Activated CD8-positive, alpha-beta memory T cell treated with anti-CD3 and anti-CD28 coated beads for 1 hour (primary cell): Measurements from ENCODE around the gene JAM2.
A peak's percentile ranks its signal among the peaks of the same experiment; 100 is the strongest.
"Not testable (repeated sequence)": the region's sequence is repeated elsewhere in the genome, so short reads cannot be mapped to it uniquely, and the experiment has no call there.

ENCODE experiments used
- DNase-seq, 2 donors: peaks; one replicate each; pipeline ENCODE4 v3.0.0-alpha.2; 2020; ENCODE audit warnings: low read depth in 1 of 2; ENCODE audit errors: extremely low read depth in 1 of 2

Gene JAM2

DNA sequence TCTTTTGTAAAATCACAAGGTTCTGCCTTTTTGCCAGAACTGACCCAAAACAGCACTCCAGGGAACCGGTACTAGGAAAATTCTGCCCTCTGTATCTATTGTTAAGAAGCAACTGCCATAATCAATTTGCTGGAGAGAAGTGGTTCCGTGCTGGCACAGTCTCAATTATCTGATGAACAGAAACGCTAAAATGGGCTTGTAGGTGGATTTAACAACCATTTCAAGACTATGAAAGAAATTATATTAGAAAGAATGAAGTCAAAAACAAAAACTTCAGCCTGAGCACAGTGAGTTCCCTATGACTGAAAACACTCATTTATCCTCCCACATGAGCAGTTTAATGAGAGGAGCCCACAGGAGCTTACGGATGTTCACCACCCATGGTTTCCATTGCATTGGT is 4.4 kb downstream of the JAM2 start:
- DNase-seq = no peak

DNA sequence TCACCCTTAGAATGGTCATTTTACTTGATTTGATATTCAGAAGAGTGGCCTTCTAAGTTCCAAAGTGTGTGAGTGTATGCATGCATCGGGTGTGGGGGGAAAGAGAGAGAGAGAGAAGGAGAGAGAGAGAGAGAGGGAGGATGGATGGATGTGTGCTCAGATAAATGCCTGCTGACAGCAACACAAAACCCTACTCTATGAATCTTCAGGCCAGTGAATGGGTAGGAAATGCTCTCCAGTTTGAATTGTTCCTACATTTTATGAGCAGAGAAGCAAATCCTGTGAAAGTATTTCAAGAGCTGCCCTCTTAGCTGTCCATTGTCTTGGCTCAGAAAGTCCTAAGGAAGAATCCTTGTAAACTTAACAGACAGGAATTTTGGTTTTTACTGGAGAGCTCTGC is 7.4 kb downstream of the JAM2 start:
- DNase-seq = no peak

DNA sequence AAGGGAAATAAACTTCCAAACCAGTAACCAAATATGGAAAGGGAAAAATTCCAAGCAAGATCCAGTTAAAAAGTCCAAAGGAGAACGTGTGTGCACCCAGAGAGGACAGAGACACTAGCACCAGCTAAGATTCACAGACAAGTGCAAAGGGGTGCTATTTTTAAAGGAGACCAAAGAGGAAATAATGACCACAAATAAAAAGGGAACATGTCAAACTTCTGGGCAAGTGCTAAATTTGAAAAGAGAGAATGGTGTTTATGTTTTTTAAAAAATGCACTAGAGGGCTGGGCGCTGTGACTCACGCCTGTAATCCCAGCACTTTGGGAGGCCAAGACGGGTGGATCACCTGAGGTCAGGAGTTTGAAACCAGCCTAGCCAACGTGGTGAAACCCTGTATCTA is 8.6 kb downstream of the JAM2 start:
- no peak for DNase-seq

DNA sequence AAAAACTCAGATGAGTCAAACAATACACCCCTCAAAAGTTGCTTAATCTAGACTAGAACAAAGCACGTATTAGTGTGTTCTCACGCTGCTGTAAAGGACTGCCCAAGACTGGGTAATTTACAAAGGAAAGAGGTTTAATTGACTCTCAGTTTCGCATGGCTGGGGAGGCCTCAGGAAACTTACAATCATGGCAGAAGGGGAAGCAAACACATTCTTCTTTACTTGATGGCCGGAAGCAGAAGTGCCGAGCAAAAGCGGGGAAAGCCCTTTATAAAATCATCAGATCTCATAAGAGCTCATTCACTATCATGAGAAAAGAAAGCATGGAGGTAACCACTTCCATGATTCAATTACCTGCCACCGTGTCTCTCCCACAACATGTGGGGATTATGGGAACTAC is 10.1 kb downstream of the JAM2 start:
- DNase-seq = no peak

DNA sequence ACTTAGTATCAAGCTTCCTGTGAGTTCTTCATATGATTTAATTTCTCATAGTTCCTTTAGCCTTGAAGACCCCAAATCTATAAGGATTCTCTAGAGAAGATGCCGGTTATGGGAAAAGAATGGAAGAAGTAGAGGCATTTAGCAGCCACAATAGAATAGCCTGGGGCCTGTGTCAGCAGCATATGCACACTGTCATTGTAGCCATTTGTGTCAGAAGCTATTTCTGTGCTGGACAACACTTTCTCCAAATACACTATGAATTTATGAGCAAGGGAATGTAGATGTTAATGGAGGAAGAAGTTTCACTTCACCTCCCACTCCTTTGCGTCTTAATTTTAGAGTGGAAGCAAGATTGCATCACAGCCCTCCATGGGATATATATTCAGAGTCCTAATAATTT is 17.4 kb downstream of the JAM2 start:
- no peak for DNase-seq

DNA sequence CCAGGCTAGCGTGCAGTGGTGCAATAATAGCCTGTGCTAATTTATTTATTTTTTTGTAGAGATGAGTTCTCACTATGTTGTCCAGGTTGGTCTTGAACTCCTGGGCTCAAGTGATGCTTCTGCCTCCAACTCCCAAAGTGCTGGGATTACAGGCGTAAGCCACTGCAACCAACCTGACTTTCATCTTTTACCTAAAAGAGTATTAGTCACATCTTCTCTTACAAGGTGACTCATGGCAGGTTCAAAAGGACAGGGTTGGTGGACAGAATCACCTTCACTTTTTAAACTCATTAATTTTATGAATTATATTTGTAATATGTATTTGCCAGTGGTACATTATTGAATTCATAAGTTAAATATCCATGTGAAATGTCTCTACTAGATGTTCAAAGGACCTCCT is 18.1 kb downstream of the JAM2 start:
- no peak for DNase-seq

DNA sequence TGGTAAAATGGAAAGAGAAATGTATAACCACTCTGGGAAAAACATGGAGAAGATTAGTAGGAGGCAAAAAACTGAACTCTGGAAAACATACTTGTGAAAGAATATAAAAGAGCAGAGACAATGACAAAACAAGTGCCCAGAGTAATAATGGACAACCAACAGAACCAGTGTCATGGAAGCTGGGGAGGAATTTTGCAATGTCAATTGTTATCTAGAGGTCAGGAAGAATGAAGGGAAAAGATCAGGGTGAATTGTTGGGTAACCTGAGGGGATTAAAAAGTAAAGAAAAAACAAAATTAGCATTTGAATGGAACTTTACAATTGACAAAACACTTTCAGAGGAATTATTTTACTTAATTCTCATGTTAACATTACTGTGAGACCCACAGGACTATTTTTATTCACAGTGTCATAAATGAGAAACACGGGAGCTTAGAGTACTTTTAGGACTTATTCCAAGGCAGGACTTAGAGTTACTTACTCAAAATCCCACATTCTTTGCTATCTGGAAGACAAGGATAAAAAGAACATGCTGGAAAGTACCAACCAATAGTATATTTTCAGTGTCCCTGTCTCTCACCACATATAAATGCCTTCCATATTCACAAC is 19.5 kb downstream of the JAM2 start:
- no peak for DNase-seq

DNA sequence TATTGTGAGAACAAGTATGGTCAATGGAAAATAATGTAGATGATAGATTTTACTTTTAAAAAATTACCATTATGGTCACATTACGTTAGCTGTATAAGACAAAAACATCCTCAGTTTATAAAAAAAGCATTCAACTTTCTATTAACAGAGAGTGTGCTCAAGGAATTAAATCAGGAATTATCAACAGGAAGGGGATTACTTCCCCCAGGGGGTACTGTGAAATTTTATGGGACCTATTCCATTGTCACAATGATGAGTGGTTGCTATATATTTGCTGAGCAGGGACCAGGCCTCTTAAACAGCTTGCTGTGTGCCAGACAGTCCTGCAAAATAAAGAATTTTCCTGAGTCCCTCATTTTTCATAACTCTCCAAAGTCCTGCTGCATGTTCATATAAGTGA is 21.2 kb downstream of the JAM2 start:
- DNase-seq = no peak

DNA sequence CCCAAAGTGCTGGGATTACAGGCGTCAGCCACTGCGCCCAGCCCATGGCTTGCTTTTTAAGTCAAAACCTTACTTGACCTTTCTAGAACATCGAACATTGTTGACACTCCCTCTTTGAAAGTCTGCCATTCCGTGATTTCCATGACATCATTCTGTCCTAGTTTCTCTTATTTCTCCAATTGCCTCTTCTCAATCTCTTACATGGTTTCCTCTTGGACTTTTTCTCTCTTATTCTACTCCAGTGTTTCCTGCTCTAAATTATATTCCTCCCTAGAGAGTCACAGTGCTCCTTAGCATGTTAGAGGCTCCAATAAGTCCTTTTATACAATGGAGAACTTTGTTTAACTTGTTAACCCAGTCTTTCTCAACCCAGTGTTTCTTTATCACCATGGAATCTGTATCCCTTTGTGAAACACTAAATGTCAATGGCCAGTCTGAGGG is 25.5 kb downstream of the JAM2 start:
- DNase-seq = no peak

DNA sequence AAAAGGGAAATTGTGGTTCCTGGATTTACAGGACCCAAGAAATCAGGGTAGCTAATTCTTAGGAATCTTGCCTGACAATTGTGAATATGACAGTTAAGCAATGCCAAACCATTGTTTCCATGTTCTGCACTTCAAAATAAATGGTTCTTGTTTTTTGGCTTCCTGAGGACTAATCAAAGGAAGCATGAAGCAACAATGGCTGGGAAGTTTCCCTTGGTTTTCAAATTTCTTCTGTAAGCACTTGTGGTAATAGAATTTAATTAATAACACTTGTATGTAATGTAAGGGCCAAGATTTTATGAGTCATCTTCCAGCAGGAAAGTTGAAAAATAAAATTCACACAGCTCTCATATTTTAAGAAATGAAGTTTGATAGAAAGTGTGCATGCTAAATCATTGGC is 31.7 kb downstream of the JAM2 start:
- no peak for DNase-seq

DNA sequence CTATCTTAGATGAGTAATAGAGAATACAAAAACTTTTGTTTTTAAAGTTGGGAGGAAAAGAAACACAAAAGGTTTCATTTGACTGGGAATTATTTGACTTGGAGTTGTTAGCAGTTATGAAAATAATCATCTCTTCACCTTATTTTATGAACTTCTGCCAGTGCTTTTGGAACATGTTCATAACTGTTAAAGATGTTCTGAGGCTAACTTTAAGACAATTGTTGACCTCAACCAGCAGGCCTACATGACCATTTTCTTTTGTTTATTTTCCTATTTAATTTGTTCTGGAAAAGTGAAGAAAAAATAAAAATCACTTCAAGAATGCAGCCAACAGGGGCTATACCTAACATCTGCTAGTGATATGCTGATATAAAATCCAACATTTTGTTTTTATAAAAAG is 37.4 kb downstream of the JAM2 start:
- DNase-seq = no peak

DNA sequence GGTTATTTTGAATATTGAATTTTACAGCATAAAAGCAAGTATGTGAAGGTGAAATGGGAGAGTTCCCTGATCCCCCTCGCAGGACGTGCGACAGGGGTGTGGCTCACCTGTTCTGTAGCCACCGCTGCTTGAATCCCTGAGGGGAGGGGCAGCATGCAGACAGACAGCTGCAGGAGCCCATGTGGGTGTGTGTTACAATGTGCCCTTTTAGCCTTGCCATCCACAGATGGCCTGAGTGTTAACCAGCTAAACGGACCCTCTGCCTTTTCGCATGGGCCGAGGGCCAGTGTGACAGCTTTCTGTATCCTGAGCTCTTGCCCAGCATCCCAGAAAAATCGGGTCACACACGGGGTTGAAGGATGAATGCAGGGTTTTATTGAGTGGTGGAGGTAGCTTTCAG is 43.3 kb downstream of the JAM2 start:
- DNase-seq = no peak

DNA sequence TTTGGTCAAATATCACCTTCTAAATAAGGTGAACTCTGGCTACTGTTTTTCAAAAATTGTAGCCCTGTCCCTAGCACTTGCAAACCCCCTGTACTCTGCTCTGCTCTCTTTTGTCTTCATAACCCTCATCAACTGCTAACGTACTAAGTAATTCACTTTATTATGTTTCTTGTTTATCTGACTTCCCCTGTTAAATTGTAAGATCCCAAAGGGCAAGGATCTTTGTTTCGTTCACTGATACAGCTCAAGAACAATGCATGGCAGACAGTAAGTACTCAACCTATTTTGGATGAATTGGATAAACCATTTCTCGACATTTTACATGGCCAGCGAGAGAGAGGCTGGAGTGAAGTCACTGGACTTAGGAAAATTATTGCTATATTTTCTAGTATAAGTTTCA is 48.7 kb downstream of the JAM2 start:
- DNase-seq = no peak

DNA sequence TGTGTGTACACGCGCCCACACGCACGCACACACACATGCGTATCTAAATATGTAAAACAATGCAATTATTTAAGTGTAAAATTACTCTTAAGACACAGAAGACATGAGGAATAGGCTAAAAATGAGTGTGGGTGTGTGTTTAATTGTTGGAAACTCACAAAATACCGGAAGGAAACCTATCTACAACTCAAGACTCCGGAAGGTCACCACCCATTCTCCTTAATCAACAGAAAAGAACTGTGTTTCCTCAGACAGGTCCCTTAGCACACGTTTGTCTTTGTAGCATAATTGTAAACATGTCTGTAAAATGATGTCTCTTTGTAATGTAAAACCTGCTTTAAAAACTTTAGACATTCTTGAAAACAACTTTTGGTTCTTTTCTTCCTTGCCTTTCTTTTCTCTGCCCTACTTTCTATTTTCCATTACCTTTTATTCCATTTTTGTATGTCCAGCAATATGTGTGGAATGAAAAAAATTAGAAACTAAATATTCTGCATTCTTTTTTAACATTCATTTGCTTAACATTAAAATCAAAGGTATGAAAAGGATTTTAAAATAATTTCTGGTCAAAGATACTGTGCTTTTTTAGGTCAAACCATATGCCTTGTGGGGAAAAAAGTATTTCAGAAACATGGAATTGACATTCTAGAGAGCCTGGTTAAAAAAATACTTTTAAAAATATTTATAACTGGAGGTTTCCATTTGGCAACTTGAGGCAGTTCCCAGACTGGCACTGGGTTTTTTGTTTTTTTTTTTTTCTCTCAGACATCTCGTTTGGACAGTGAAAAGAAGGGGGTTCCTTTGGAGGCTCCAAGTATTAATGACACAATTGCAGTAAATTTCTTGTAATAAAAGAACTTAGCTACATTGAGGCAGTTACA is 49.5 kb downstream of the JAM2 start:
- no peak for DNase-seq

DNA sequence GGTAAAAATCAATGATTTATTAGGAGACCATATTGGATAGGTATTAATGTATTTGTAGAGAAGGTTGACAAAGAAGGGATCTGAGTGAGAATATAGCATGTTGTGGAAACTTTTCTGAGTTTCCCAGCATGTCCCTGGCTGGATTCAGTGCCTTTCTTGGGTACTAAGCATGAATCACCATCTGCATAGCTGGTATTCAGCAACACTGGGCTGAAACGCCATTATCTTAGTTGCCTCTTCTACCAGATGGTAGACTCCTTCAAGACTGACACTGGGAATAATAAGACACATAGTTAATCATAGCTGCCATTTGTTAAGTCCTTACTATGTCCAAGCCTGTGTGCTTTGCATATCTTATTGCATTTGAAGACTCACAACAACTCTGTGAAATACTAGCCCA is 50.2 kb downstream of the JAM2 start:
- DNase-seq = no peak

DNA sequence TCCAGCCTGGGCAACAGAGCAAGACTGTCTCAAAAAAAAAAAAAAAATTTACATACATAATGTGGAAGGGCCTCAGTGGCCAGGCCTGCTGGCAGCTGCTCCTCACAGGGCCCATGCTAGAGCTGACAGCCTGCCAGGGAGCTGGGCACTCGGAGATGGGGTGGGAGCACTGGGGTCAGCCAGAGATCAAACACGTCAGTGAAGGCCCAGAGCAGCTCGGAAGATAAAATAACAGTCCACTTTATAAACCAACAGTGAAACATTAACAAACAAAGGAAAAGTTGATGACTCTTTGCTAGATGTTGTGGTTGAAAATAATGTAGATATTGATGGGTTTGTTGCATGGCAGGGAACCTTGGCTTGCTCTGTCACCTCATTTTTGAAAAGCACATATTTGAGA is 52.9 kb downstream of the JAM2 start:
- no peak for DNase-seq

DNA sequence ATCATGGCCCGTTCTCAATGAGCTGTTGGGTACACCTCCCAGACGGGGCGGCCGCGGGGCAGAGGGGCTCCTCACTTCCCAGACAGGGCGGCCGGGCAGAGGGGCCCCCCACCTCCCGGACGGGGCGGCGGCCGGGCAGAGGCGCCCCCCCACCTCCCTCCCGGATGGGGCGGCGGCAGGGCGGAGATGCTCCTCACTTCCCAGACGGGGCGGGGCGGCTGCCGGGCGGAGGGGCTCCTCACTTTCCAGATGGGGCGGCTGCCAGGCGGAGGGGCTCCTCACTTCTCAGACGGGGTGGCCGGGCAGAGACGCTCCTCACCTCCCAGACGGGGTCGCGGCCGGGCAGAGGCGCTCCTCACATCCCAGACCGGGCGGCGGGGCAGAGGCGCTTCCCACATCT is 56.4 kb downstream of the JAM2 start:
- not testable (repeated sequence) for DNase-seq

DNA sequence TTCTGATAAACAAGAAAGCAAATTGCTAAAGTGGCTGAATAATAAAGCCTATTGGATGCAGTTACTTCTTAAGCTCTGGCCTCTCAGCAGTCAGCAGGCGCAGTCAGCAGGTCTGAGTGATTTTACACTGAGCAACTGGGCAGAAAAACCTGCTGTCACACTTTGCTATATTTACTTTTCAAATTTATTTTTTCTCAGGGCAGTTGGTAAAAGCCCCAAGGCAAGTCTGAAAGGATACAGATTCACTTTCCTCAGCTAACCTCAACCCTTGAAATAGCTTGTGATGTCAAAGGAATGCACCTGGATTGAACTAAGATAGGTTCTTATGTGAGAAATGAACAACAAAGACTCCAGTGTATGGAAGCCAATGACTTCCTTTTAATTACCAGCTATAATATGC is 61.7 kb downstream of the JAM2 start:
- DNase-seq = no peak

DNA sequence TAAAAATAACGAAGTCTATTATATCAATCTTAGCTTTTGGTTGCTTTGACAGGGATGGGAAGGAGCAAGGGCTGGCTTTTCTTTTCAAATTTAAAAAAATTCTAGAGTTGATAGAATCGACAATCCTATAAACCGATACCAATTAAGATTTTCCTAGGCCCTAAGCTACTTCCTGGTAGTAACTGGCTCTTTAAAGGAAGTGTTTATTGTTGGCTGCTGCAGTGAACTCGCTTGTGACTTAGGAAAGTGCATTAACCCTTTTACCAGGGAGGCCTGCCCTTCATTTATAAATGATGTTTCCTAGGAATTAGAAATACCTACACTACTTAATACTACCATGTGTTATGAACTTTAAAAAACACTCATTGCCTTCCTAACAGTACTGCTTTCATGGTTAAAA is 62.5 kb downstream of the JAM2 start:
- no peak for DNase-seq

DNA sequence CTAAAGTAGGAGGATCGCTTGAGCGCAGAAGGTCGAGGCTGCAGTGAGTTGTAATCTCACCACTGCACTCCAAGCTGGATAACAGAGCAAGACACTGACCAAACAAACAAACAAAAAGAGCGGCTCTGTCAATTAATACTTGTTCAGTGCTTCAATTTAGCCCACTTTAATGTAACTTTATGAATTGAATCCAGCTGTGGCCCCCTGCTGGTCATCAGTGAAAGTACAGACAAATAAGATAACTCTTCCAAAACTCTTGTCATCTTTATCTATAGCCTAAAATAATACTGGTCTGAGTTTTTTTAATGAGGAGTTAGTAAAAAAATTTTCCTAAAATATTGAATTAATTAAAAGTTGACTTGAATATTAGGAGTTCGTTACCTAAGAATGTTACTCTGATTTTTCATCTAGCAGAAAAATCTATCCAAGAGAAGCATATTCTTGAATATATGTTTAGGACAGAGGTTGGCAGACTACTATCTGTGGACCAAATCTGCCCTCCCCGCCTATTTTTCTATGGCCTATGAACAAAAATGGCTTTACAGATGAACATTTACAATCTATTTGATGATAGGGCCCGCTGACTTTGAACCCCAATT is 69.5 kb downstream of the JAM2 start:
- peak; percentile 1 to 18 for DNase-seq

DNA sequence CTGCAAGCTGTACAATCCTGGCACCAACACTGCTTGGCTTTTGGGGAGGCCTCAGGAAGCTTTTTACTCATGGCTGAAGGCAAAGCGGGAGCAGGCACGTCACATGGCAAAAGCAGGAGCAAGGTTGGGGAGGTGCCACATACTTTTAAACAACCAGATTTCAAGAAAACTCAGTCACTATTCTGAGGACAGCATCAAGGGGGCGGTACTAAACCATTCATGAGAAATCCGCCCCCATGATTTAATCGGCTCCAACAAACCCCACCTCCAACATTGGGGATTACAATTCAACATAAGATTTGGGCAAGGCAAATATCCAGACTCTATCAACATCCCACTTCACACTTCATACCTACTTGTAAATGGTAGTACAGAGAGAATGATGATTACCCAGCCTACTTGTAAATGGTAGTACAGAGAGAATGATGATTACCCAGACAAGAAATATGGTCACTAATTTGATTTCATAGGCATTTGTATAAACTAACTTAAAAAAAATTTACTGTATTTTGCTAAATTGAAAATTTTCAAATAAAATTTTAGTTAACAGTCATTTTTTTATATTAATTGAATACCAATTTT is 70.7 kb downstream of the JAM2 start:
- DNase-seq = no peak

DNA sequence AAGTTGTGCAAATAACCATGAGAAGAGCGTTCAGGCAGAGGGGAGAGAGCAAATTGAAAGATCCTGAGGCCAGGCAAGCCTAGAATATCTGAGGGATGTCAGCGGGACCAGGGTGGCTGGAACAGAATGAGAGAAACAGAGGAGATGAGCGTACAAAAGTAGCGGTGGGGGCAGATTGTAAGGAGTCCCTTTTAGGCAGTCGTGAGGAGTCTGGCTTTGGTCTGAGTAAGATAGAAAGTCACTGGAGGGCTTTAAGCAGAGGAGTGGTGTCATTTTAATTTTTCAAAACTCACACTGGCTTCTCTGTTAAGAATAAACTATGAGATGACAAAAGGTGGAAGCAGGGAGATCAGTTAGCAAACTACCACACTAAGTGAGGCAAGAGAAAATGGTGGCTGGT is 71.5 kb downstream of the JAM2 start:
- no peak for DNase-seq
